ENCODE data around the gene NUSAP1. TPM values are rescaled to one million over a fixed set of nuclear protein-coding genes. Genes with fewer than 3 reads are reported as not detected.
"Not testable (repeated sequence)": the region's sequence is repeated elsewhere in the genome, so short reads cannot be mapped to it uniquely, and the experiment has no call there.

The NUSAP1 gene
- total RNA-seq, 4 donors from 2014 or later, result 11.1 to 19.0 (median 15.9) TPM

DNA sequence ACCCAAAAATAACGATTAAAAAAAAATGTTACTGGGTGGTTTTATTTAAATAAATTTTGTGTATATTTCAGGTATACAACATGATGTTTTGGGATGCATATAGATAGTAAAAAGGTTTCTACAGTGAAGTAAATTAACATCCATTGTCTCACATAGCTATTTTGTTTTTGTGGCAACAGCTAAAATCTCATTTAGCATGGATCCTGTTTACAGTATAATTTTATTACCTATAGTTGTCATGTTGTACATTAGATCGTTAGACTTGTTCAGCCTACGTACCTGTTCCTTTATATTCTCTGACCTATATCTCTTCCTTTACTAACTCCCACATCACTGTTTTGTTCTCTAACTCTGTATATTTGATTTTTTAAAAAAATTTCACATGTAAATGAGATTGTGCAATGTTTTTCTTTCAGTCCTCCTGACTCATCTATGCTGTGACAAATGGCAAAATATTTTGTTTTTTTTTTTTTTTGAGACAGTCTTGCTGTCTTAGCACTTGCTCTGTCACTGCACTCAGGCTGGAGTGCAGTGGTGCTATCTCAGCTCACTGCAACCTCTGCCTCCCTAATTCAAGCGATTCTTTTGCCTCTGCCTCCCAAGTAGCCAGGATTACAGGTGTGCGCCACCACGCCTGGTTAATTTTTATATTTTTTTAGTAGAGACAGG is 45.9 kb upstream of the NUSAP1 start:
- Histone ChIP-seq H3K36me3 (peaks cover 46% of the 10 kb centered on the region), H3K27ac (no peak overlapping the region), H3K4me3 (no peak overlapping the region), H3K9me3 (no peaks in the 10 kb centered on the region), H3K4me1 (peaks cover 35% of the 10 kb centered on the region), H3K27me3 (no peaks in the 10 kb centered on the region)
- TF ChIP-seq POLR2AphosphoS5 (IDR thresholded peaks at IDR 0.05), result no peak
- TF ChIP-seq POLR2A (IDR thresholded peaks at IDR 0.05), result no peak
- no peak for DNase-seq (ENCODE audit: low spot score in 2 of 2)
- WGBS, result 93% methylated on average over 6 of the region's 6 CpGs

GRCh38 chr15:41288464-41288863 is 44.2 kb upstream of the NUSAP1 start:
- DNase-seq (ENCODE audit: low spot score in 2 of 2), result no peak
- no peak for TF ChIP-seq POLR2A (IDR thresholded peaks at IDR 0.05)
- TF ChIP-seq EP300 (IDR thresholded peaks at IDR 0.05), result no peak
- TF ChIP-seq POLR2AphosphoS5 (IDR thresholded peaks at IDR 0.05), result no peak
- no peak for TF ChIP-seq CTCF (IDR thresholded peaks at IDR 0.05)
- Histone ChIP-seq H3K27me3 (no peaks in the 10 kb centered on the region), H3K4me3 (no peak overlapping the region), H3K4me1 (peaks cover 29% of the 10 kb centered on the region), H3K27ac (no peak overlapping the region), H3K9me3 (no peaks in the 10 kb centered on the region), H3K36me3 (peaks cover 55% of the 10 kb centered on the region)
- WGBS, result 75% methylated on average over 1 of the region's 1 CpG

DNA sequence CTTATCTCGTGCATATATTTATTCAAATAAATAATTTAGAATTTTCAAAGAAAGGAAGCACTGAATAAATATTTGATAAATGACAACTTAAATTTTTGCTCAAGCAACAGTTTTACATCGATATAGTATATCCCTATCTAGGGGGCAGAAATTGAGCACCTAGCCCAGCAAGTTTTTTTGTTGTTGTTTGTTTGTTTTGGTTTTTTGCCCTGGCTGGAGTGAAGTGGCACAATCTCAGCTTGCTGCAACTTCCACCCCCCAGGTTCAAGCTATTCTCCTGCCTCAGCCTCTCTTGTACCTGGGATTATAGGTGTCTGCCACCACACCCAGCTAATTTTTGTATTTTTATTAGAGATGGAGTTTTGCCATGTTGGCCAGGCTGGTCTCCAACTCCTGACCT is 42.7 kb upstream of the NUSAP1 start:
- peaks cover 55% of the 10 kb centered on the region for H3K36me3 ChIP-seq
- 82% methylated on average over 2 of the region's 2 CpGs for WGBS

DNA sequence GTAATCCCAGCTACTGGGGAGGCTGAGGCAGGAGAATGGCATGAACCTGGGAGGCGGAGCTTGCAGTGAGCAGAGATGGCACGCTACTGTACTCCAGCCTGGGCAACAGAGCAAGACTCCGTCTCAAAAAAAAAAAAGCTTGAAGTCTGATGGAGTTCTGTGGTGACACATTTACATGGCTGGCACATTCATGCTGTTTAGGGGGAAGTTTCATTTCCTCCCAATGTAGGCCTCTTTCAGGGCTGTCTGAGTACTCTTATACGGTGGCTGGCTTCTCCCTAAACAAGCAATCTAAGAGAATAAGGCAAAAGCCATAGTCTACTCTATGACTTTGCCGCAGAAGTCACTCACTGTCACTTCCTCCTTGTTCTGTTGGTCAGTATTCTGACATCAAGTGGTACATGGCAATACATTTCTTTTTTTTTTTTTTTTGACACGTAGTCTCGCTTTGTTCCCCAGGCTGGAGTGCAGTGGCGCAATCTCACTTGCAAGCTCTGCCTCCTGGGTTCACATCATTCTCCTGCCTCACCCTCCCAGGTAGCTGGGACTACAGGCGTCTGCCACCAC is 41.5 kb upstream of the NUSAP1 start:
- no peak for DNase-seq (ENCODE audit: low spot score in 2 of 2)
- no peak for TF ChIP-seq POLR2AphosphoS5 (IDR thresholded peaks at IDR 0.05)
- no peak for TF ChIP-seq EP300 (IDR thresholded peaks at IDR 0.05)
- TF ChIP-seq CTCF (IDR thresholded peaks at IDR 0.05), result no peak
- no peak for TF ChIP-seq POLR2A (IDR thresholded peaks at IDR 0.05)
- peaks cover 16% of the 10 kb centered on the region for H3K4me1 ChIP-seq
- 85% methylated on average over 9 of the region's 9 CpGs for WGBS
- H3K27me3 ChIP-seq, result no peaks in the 10 kb centered on the region
- H3K4me3 ChIP-seq, result no peak overlapping the region
- H3K27ac ChIP-seq, result no peak overlapping the region
- no peaks in the 10 kb centered on the region for H3K9me3 ChIP-seq
- H3K36me3 ChIP-seq, result peaks cover 53% of the 10 kb centered on the region

More for the DNA sequence above, 42.7 kb upstream of the NUSAP1 start:
- Histone ChIP-seq H3K9me3 (no peaks in the 10 kb centered on the region), H3K4me3 (no peak overlapping the region), H3K27me3 (no peaks in the 10 kb centered on the region), H3K27ac (no peak overlapping the region), H3K4me1 (peaks cover 28% of the 10 kb centered on the region)
- TF ChIP-seq EP300 (IDR thresholded peaks at IDR 0.05) (no peak), CTCF (IDR thresholded peaks at IDR 0.05) (no peak), POLR2AphosphoS5 (IDR thresholded peaks at IDR 0.05) (no peak)
- DNase-seq (ENCODE audit: low spot score in 2 of 2), result no peak

DNA sequence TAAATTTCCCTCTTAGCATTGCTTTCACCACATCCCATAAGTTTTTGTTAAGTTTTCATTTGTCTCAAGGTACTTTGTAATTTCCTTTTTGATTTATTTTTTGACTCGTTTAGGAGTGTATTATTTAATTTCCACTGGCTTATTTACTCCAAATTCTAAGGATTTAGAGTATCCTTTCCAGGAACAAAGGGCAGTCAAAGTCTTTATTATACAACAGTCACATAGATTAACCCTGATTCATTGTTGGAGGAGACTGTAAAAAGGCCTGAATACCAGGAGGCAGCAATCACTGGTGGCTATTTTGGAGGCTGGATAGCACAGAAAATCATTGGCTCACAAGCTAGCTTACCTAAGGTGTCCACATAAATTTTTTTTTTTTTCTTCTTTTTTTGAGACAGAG is 40.2 kb upstream of the NUSAP1 start:
- Histone ChIP-seq H3K27ac (no peak overlapping the region), H3K9me3 (no peaks in the 10 kb centered on the region), H3K4me1 (peaks cover 7% of the 10 kb centered on the region), H3K36me3 (peaks cover 49% of the 10 kb centered on the region), H3K4me3 (no peak overlapping the region), H3K27me3 (no peaks in the 10 kb centered on the region)
- no peak for TF ChIP-seq POLR2AphosphoS5 (IDR thresholded peaks at IDR 0.05)
- no peak for TF ChIP-seq EP300 (IDR thresholded peaks at IDR 0.05)
- TF ChIP-seq POLR2A (IDR thresholded peaks at IDR 0.05), result no peak
- TF ChIP-seq CTCF (IDR thresholded peaks at IDR 0.05), result no peak
- DNase-seq (ENCODE audit: low spot score in 2 of 2), result no peak
- 68% methylated on average over 1 of the region's 1 CpG for WGBS

DNA sequence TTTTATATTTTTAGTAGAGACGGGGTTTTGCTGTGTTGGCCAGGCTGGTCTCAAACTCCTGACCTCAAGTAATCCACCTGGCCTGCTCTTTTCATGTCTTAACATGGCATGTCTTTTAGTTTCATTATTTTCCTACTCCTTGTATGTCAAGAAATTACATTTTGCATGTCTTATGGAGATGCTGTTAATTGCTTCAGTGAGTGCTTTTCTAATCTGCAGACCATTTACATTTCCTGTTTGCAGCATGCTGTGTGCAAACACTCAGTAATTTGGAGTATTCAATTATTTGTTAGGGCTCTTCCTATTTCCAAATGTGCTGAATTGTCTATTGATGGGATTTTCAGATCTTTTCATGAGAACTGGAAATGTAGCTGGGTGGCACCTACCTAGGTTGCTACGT is 31.5 kb upstream of the NUSAP1 start:
- not testable (repeated sequence) for DNase-seq (ENCODE audit: low spot score in 2 of 2); H3K27ac ChIP-seq; H3K4me3 ChIP-seq; H3K27me3 ChIP-seq; H3K4me1 ChIP-seq; H3K9me3 ChIP-seq
- H3K36me3 ChIP-seq, result peaks cover 30% of the 10 kb centered on the region
- 64% methylated on average over 2 of the region's 2 CpGs for WGBS
